ENCODE results near the gene TSPAN18.

Gene TSPAN18

GRCh38 chr11:44694443-44694842 is 32.3 kb upstream of the TSPAN18 start:
- H3K4me1 ChIP-seq (ENCODE audit: control insufficient read depth, insufficient read depth, low read length): no peaks in the 10 kb centered on the region
- H3K9me3 ChIP-seq (ENCODE audit: control insufficient read depth, insufficient read depth, low read depth, low read length): no peaks in the 10 kb centered on the region
- H3K27ac ChIP-seq (ENCODE audit: extremely low read depth, low read depth, low read length): no peak overlapping the region
- no peak overlapping the region for H3K4me3 ChIP-seq (ENCODE audit: low read depth, low read length)
- no peaks in the 10 kb centered on the region for H3K36me3 ChIP-seq (ENCODE audit: control insufficient read depth in 2 of 2, insufficient read depth in 1 of 2, low read length in 2 of 2)
- TF ChIP-seq ZSCAN30 (tag by site-specific recombination; IDR thresholded peaks at IDR 0.05) (no peak), ZNF362 (tag by site-specific recombination; IDR thresholded peaks at IDR 0.05) (no peak), ZNF521 (tag by site-specific recombination; IDR thresholded peaks at IDR 0.05) (no peak), ZNF560 (tag by site-specific recombination; IDR thresholded peaks at IDR 0.05; ENCODE audit: borderline replicate concordance) (no peak), ZSCAN16 (tag by site-specific recombination; IDR thresholded peaks at IDR 0.05) (no peak), ZNF580 (tag by site-specific recombination; IDR thresholded peaks at IDR 0.05) (no peak), ZNF121 (tag by site-specific recombination; IDR thresholded peaks at IDR 0.05) (no peak), ZNF266 (tag by site-specific recombination; IDR thresholded peaks at IDR 0.05; ENCODE audit: low read depth) (no peak), ZNF114 (tag by site-specific recombination; IDR thresholded peaks at IDR 0.05) (no peak), HOXA7 (CRISPR knock-in tag; IDR thresholded peaks at IDR 0.05; ENCODE audit: borderline replicate concordance) (no peak), BCL11A (tag by site-specific recombination; IDR thresholded peaks at IDR 0.05; ENCODE audit: low read depth) (no peak), TCF7L2 (IDR thresholded peaks at IDR 0.05; ENCODE audit: borderline replicate concordance, low read depth, low read length) (no peak), ZNF366 (tag by site-specific recombination; conservative IDR thresholded peaks at IDR 0.05) (no peak), ZNF10 (tag by site-specific recombination; IDR thresholded peaks at IDR 0.05) (no peak), TRIM28 (IDR thresholded peaks at IDR 0.05; ENCODE audit: borderline replicate concordance, low read length) (no peak), ZNF335 (tag by site-specific recombination; conservative IDR thresholded peaks at IDR 0.05) (no peak), ZNF48 (tag by site-specific recombination; IDR thresholded peaks at IDR 0.05) (no peak)
- POLR2A ChIA-PET: no interaction called here
- CTCF ChIA-PET: interaction anchor here (0.6 to 0.7 kb wide), 3 partner anchors 418 to 1188 kb away, joined by 3 read pairs; no protein-coding TSS in a partner anchor

- H3K4me3 ChIP-seq (ENCODE audit: low read depth, low read length): no peak overlapping the region
- H3K27ac ChIP-seq (ENCODE audit: extremely low read depth, low read depth, low read length): no peak overlapping the region
- no peaks in the 10 kb centered on the region for H3K36me3 ChIP-seq (ENCODE audit: control insufficient read depth in 2 of 2, insufficient read depth in 1 of 2, low read length in 2 of 2)
- POLR2A ChIA-PET: no interaction called here
- peak; percentile 51 for TF ChIP-seq ZFHX2 (tag by site-specific recombination; conservative IDR thresholded peaks at IDR 0.05)
- TF ChIP-seq ZXDB (tag by site-specific recombination; IDR thresholded peaks at IDR 0.05): no peak
- CTCF ChIA-PET: interaction anchor here (0.6 to 0.7 kb wide), 2 partner anchors 417 to 896 kb away, joined by 3 read pairs; no protein-coding TSS in a partner anchor
- H3K4me1 ChIP-seq (ENCODE audit: control insufficient read depth, insufficient read depth, low read length): no peaks in the 10 kb centered on the region
- no peaks in the 10 kb centered on the region for H3K9me3 ChIP-seq (ENCODE audit: control insufficient read depth, insufficient read depth, low read depth, low read length)
Measured at GRCh38 chr11:44695169-44695833, 31.5 kb upstream of the TSPAN18 start.

- Histone ChIP-seq H3K36me3 (ENCODE audit: control insufficient read depth in 2 of 2, insufficient read depth in 1 of 2, low read length in 2 of 2) (no peaks in the 10 kb centered on the region), H3K27ac (ENCODE audit: extremely low read depth, low read depth, low read length) (no peak overlapping the region), H3K4me1 (ENCODE audit: control insufficient read depth, insufficient read depth, low read length) (no peaks in the 10 kb centered on the region), H3K4me3 (ENCODE audit: low read depth, low read length) (no peak overlapping the region), H3K9me3 (ENCODE audit: control insufficient read depth, insufficient read depth, low read depth, low read length) (no peaks in the 10 kb centered on the region)
- ChIA-PET POLR2A (no interaction called here), CTCF (interaction anchor here (0.6 kb wide), 1 partner anchor 226 kb away, joined by 5 read pairs; no protein-coding TSS in a partner anchor)
- TF ChIP-seq ZBTB7A (tag by site-specific recombination; IDR thresholded peaks at IDR 0.05; ENCODE audit: low read depth): no peak
- no peak for TF ChIP-seq ZNF155 (tag by site-specific recombination; IDR thresholded peaks at IDR 0.05)
- TF ChIP-seq ZFP37 (tag by site-specific recombination; IDR thresholded peaks at IDR 0.05): no peak
- TF ChIP-seq ZNF394 (tag by site-specific recombination; IDR thresholded peaks at IDR 0.05; ENCODE audit: borderline replicate concordance): no peak
- no peak for TF ChIP-seq GLIS1 (tag by site-specific recombination; IDR thresholded peaks at IDR 0.05)
- no peak for TF ChIP-seq PRDM1 (tag by site-specific recombination; IDR thresholded peaks at IDR 0.05)
Measured at GRCh38 chr11:44698252-44698912, 28.4 kb upstream of the TSPAN18 start.
